Measurements from ENCODE around the gene COL16A1. TPM values are rescaled to one million over a fixed set of nuclear protein-coding genes. Genes with fewer than 3 reads are reported as not detected.

The COL16A1 gene
- total RNA-seq, 2 donors from 2014 or later = 7.4 to 9.9 TPM

- Mint-ChIP-seq H3K4me3 (no peak overlapping the region), H3K36me3 (ENCODE audit: low read depth) (no peaks in the 10 kb centered on the region), H3K4me1 (no peaks in the 10 kb centered on the region), H3K27ac (no peak overlapping the region), H3K27me3 (ENCODE audit: insufficient read depth) (peaks cover 39% of the 10 kb centered on the region), H3K9me3 (no peaks in the 10 kb centered on the region)
- Histone ChIP-seq H3K9me3 (ENCODE audit: control insufficient read depth, low read length) (no peaks in the 10 kb centered on the region), H3K36me3 (ENCODE audit: control insufficient read depth, insufficient read depth, low read length) (no peaks in the 10 kb centered on the region), H3K9ac (ENCODE audit: extremely low read depth, low read length, poor library complexity, severe bottlenecking) (no peak overlapping the region), H3K4me3 (ENCODE audit: low read length) (no peak overlapping the region), H3K4me1 (ENCODE audit: control insufficient read depth, insufficient read depth, low read length) (no peaks in the 10 kb centered on the region), H3K27me3 (ENCODE audit: control insufficient read depth, insufficient read depth, low read length, poor library complexity, severe bottlenecking) (peaks cover 26% of the 10 kb centered on the region), H3K27ac (ENCODE audit: low read depth, low read length) (no peak overlapping the region)
- DNase-seq = no peak
- WGBS, 2 experiments (ENCODE audit: insufficient coverage in 1 of 2, insufficient read length in 1 of 2) = 78 to 82% methylated on average over 11 to 23 of the region's 23 CpGs
- no peak for TF ChIP-seq CTCF (conservative IDR thresholded peaks at IDR 0.05)
These were observed 84.6 kb downstream of the COL16A1 start for GRCh38 chr1:31618916-31619846.

GRCh38 chr1:31617916-31618746, 85.7 kb downstream of the COL16A1 start:
- no peak overlapping the region for H3K27ac ChIP-seq (ENCODE audit: low read depth, low read length)
- H3K27ac Mint-ChIP-seq = no peak overlapping the region
- WGBS, 2 experiments (ENCODE audit: insufficient coverage in 1 of 2, insufficient read length in 1 of 2) = 12 to 56% methylated on average over 10 to 56 of the region's 56 CpGs
- peaks cover 39% of the 10 kb centered on the region for H3K27me3 Mint-ChIP-seq (ENCODE audit: insufficient read depth)
- DNase-seq = peak; percentile 91
- no peaks in the 10 kb centered on the region for H3K4me1 ChIP-seq (ENCODE audit: control insufficient read depth, insufficient read depth, low read length)
- peak; percentile 99 for TF ChIP-seq CTCF (conservative IDR thresholded peaks at IDR 0.05)
- H3K9me3 ChIP-seq (ENCODE audit: control insufficient read depth, low read length) = no peaks in the 10 kb centered on the region
- H3K36me3 ChIP-seq (ENCODE audit: control insufficient read depth, insufficient read depth, low read length) = no peaks in the 10 kb centered on the region
- H3K4me3 Mint-ChIP-seq = peak overlapping the region; percentile 59
- H3K4me3 ChIP-seq (ENCODE audit: low read length) = peak overlapping the region; percentile 81
- H3K36me3 Mint-ChIP-seq (ENCODE audit: low read depth) = no peaks in the 10 kb centered on the region
- peaks cover 26% of the 10 kb centered on the region for H3K27me3 ChIP-seq (ENCODE audit: control insufficient read depth, insufficient read depth, low read length, poor library complexity, severe bottlenecking)
- H3K4me1 Mint-ChIP-seq = no peaks in the 10 kb centered on the region
- no peak overlapping the region for H3K9ac ChIP-seq (ENCODE audit: extremely low read depth, low read length, poor library complexity, severe bottlenecking)
- no peaks in the 10 kb centered on the region for H3K9me3 Mint-ChIP-seq

GRCh38 chr1:31617218-31617915, 86.5 kb downstream of the COL16A1 start, which contains the start of gene HCRTR1:
Gene HCRTR1, plus strand, starts transcription at chr1:31617689. Its CDS starts 1,504 bp downstream, at chr1:31619193.
- H3K4me3 Mint-ChIP-seq = peak within 1 kb of the TSS; percentile 59
- H3K4me1 ChIP-seq (ENCODE audit: control insufficient read depth, insufficient read depth, low read length) = no peaks in the 10 kb centered on the region
- H3K4me1 Mint-ChIP-seq = peaks cover 3% of the 10 kb centered on the region
- H3K9me3 Mint-ChIP-seq = no peaks in the 10 kb centered on the region
- H3K27me3 Mint-ChIP-seq (ENCODE audit: insufficient read depth) = peaks cover 39% of the 10 kb centered on the region
- H3K4me3 ChIP-seq (ENCODE audit: low read length) = peak within 1 kb of the TSS; percentile 81
- H3K27ac Mint-ChIP-seq = no peak within 1 kb of the TSS
- H3K27ac ChIP-seq (ENCODE audit: low read depth, low read length) = no peak within 1 kb of the TSS
- no peaks in the 10 kb centered on the region for H3K9me3 ChIP-seq (ENCODE audit: control insufficient read depth, low read length)
- no peak for TF ChIP-seq CTCF (conservative IDR thresholded peaks at IDR 0.05)
- H3K36me3 Mint-ChIP-seq (ENCODE audit: low read depth) = no peaks in the 10 kb centered on the region
- H3K9ac ChIP-seq (ENCODE audit: extremely low read depth, low read length, poor library complexity, severe bottlenecking) = no peak within 1 kb of the TSS
- H3K27me3 ChIP-seq (ENCODE audit: control insufficient read depth, insufficient read depth, low read length, poor library complexity, severe bottlenecking) = peaks cover 26% of the 10 kb centered on the region
- WGBS, 2 experiments (ENCODE audit: insufficient coverage in 1 of 2, insufficient read length in 1 of 2) = 8 to 22% methylated on average over 8 to 47 of the region's 48 CpGs
- no peaks in the 10 kb centered on the region for H3K36me3 ChIP-seq (ENCODE audit: control insufficient read depth, insufficient read depth, low read length)
- DNase-seq = peak; percentile 64

Data from endodermal cell (in vitro differentiated cells).